NCI-H2227 (cell line): ENCODE data around the gene CHRM1.
"Not testable (repeated sequence)": the region's sequence is repeated elsewhere in the genome, so short reads cannot be mapped to it uniquely, and the experiment has no call there.

Experiments
- DNase-seq: peaks from one replicate; lab custom pipeline; 2025; ENCODE audit not compliant: unreplicated experiment; lab: John Stamatoyannopoulos, UW

CHRM1 gene

GRCh38 chr11:62921201-62921572, at the start of gene CHRM1:
CHRM1 (minus strand) TSS chr11:62921363; CDS start chr11:62911100, 10,263 bp downstream.
- DNase-seq: no peak

- DNase-seq: no peak
Observed at GRCh38 chr11:62965574-62965973, 44.4 kb upstream of the CHRM1 start.

- no peak for DNase-seq
Observed at GRCh38 chr11:62962391-62962790, 41.2 kb upstream of the CHRM1 start.

GRCh38 chr11:62961017-62961570, 39.9 kb upstream of the CHRM1 start:
- no peak for DNase-seq

GRCh38 chr11:62959422-62959980, 38.3 kb upstream of the CHRM1 start:
- no peak for DNase-seq

GRCh38 chr11:62958547-62959421, 37.6 kb upstream of the CHRM1 start:
- peak; percentile 82 for DNase-seq

- no peak for DNase-seq
Observed at GRCh38 chr11:62957147-62957546, 36.0 kb upstream of the CHRM1 start.

- DNase-seq: no peak
Observed at GRCh38 chr11:62954478-62954877, 33.3 kb upstream of the CHRM1 start.

GRCh38 chr11:62953811-62954210, 32.6 kb upstream of the CHRM1 start:
- DNase-seq: no peak

GRCh38 chr11:62948765-62949320, 27.7 kb upstream of the CHRM1 start:
- no peak for DNase-seq

- not testable (repeated sequence) for DNase-seq
Observed at GRCh38 chr11:62945538-62945937, 24.4 kb upstream of the CHRM1 start.

- not testable (repeated sequence) for DNase-seq
Observed at GRCh38 chr11:62937528-62937927, 16.4 kb upstream of the CHRM1 start.

GRCh38 chr11:62934496-62934785, 13.3 kb upstream of the CHRM1 start:
- no peak for DNase-seq

GRCh38 chr11:62933750-62934495, 12.8 kb upstream of the CHRM1 start:
- DNase-seq: no peak

GRCh38 chr11:62933285-62933684, 12.1 kb upstream of the CHRM1 start:
- DNase-seq: no peak

GRCh38 chr11:62931499-62932278, 10.5 kb upstream of the CHRM1 start:
- peak; percentile 30 for DNase-seq

GRCh38 chr11:62930666-62931065, 9.5 kb upstream of the CHRM1 start:
- no peak for DNase-seq

- DNase-seq: peak; percentile 23
Observed at GRCh38 chr11:62930157-62930556, 9.0 kb upstream of the CHRM1 start.

- DNase-seq: peak; percentile 60
Observed at GRCh38 chr11:62928011-62928410, 6.8 kb upstream of the CHRM1 start.

- no peak for DNase-seq
Observed at GRCh38 chr11:62926680-62927455, 5.7 kb upstream of the CHRM1 start.
